Ramos (cell line): ENCODE data around the gene CMAS.

Source experiments
- in situ Hi-C: fragments of 300-500 bp; cut with MboI; formaldehyde crosslinking; loops from one replicate; pipeline ENCODE4 v1.14.3; 2022; ENCODE audit warnings: low sequenced_read_pairs; ENCODE audit not compliant: unreplicated experiment

The CMAS gene

GRCh38 chr12:22103418-22103817, 57.4 kb downstream of the CMAS start:
- in situ Hi-C loops: no loop called here

- in situ Hi-C loops: no loop called here
These were observed 59.5 kb downstream of the CMAS start for GRCh38 chr12:22105542-22105941.

- in situ Hi-C loops: no loop called here
These were observed 64.2 kb downstream of the CMAS start for GRCh38 chr12:22110176-22110575.
